GM23248 (cell line): ENCODE measurements around the gene FREY1. TPM values are rescaled to one million over a fixed set of nuclear protein-coding genes. Genes with fewer than 3 reads are reported as not detected.

Experiments
- DNase-seq: peaks from one replicate; pipeline ENCODE4 v3.0.0-alpha.2; 2015
- H2AFZ ChIP-seq: fragments of 200-600 bp; sonication (generic); 2 replicates; pipeline ENCODE4 v1.6.1; 2016; ENCODE audit warnings: antibody characterized with exemption
- H3F3A ChIP-seq: fragments of 200-600 bp; sonication (generic); 2 replicates; pipeline ENCODE4 v1.6.1; 2016; ENCODE audit warnings: mild to moderate bottlenecking, antibody characterized with exemption, mixed run types; ENCODE audit not compliant: insufficient read depth
- H3K27ac ChIP-seq: fragments of 200-600 bp; sonication (generic); 2 replicates; pipeline ENCODE4 v1.5.1; 2016; ENCODE audit warnings: mild to moderate bottlenecking
- H3K27me3 ChIP-seq: fragments of 200-600 bp; sonication (generic); replicated peaks from 2 replicates; pipeline ENCODE4 v1.6.1; 2016; ENCODE audit warnings: mild to moderate bottlenecking; ENCODE audit not compliant: insufficient read depth
- H3K36me3 ChIP-seq: fragments of 200-600 bp; sonication (generic); 2 replicates; pipeline ENCODE4 v1.6.1; 2016; ENCODE audit warnings: low read depth, mild to moderate bottlenecking
- H3K4me1 ChIP-seq: fragments of 200-600 bp; sonication (generic); 2 replicates; pipeline ENCODE4 v1.6.1; 2016; ENCODE audit warnings: mild to moderate bottlenecking; ENCODE audit not compliant: insufficient read depth
- H3K4me2 ChIP-seq: fragments of 200-600 bp; sonication (generic); one replicate; pipeline ENCODE4 v1.6.1; 2016; ENCODE audit warnings: mild to moderate bottlenecking; ENCODE audit not compliant: unreplicated experiment
- H3K4me3 ChIP-seq: fragments of 200-600 bp; sonication (generic); 2 replicates; pipeline ENCODE4 v1.5.1; 2016; ENCODE audit warnings: mild to moderate bottlenecking
- H3K79me2 ChIP-seq: fragments of 200-600 bp; sonication (generic); 2 replicates; pipeline ENCODE4 v1.6.1; 2016; ENCODE audit warnings: mild to moderate bottlenecking; ENCODE audit not compliant: insufficient read depth
- H3K9ac ChIP-seq: fragments of 200-600 bp; sonication (generic); 2 replicates; pipeline ENCODE4 v1.6.1; 2016; ENCODE audit warnings: mild to moderate bottlenecking
- H3K9me2 ChIP-seq: fragments of 200-600 bp; sonication (generic); 2 replicates; pipeline ENCODE4 v1.6.1; 2016; ENCODE audit warnings: mixed run types, mild to moderate bottlenecking, moderate library complexity; ENCODE audit not compliant: insufficient read depth
- H3K9me3 ChIP-seq: fragments of 200-600 bp; sonication (generic); one replicate; pipeline ENCODE4 v1.6.1; 2017; ENCODE audit warnings: low read depth
- H4K20me1 ChIP-seq: fragments of 200-600 bp; sonication (generic); 2 replicates; pipeline ENCODE4 v1.6.0; 2016; ENCODE audit not compliant: insufficient read depth
- EZH2 ChIP-seq: fragments of 200-600 bp; sonication (generic); IDR thresholded peaks from 2 replicates; pipeline ENCODE4 v1.6.1; 2018; ENCODE audit warnings: antibody characterized with exemption, mild to moderate bottlenecking; ENCODE audit not compliant: insufficient read depth, poor library complexity, severe bottlenecking
- EZH2phosphoT487 ChIP-seq: fragments of 200-600 bp; sonication (generic); IDR thresholded peaks from 2 replicates; pipeline ENCODE4 v1.6.1; 2018; ENCODE audit warnings: antibody characterized with exemption, moderate library complexity, mild to moderate bottlenecking, low read depth; ENCODE audit not compliant: insufficient read depth
- WGBS, 2 experiments: methylation state at CpG; one replicate each; pipeline ENCODE4 v1.1.6; 2015 to 2017; ENCODE audit warnings: low lambda C conversion rate in 2 of 2, low coverage in 1 of 2; ENCODE audit errors: missing lambda C conversion rate in 2 of 2; 5-methylcytosine and 5-hydroxymethylcytosine counted together
- in situ Hi-C: fragments of 300-500 bp; cut with MboI; formaldehyde crosslinking; loops from 2 replicates; pipeline ENCODE4 v1.15.0; 2020
- polyA plus RNA-seq: library from polyadenylated mRNA; unstranded; fragments of >200 nt; fragmentation: Nextera tagmentation; extraction: Ambion mirVana; gene quantifications from 2 replicates; pipeline ENCODE4 v1.2.1, GENCODE V29; 2016
- total RNA-seq: library from RNA; depleted of rRNA; stranded (reverse); fragments of >200 nt; shearing (Covaris generic); gene quantifications from 2 replicates; pipeline ENCODE4 v1.2.3, GENCODE V29; 2014

FREY1 gene
- total and polyA plus RNA-seq, 2 experiments from 2014 or later = not detected

- Histone ChIP-seq H3K4me3 (no peak overlapping the region), H4K20me1 (no peaks in the 10 kb centered on the region), H3K9me2 (no peaks in the 10 kb centered on the region), H3K4me1 (no peaks in the 10 kb centered on the region), H3K36me3 (no peaks in the 10 kb centered on the region), H3K9ac (no peak overlapping the region), H3K9me3 (no peaks in the 10 kb centered on the region), H3K4me2 (no peak overlapping the region), H3K79me2 (no peaks in the 10 kb centered on the region), H3K27me3 (no peaks in the 10 kb centered on the region), H3K27ac (no peak overlapping the region), H3F3A (no peaks in the 10 kb centered on the region), H2AFZ (no peak overlapping the region)
- 65 to 72% methylated on average over 10 of the region's 10 CpGs for WGBS, 2 experiments
- no peak for TF ChIP-seq EZH2
- TF ChIP-seq EZH2phosphoT487 = no peak
- in situ Hi-C loops = no loop called here
- DNase-seq = no peak
Observed at GRCh38 chr11:45887587-45887986, 19.5 kb downstream of the FREY1 start.

GRCh38 chr11:45886816-45887520, 20.1 kb downstream of the FREY1 start:
- Histone ChIP-seq H3K9me2 (no peaks in the 10 kb centered on the region), H4K20me1 (no peaks in the 10 kb centered on the region), H3K9me3 (no peaks in the 10 kb centered on the region), H3K9ac (no peak overlapping the region), H3K4me2 (no peak overlapping the region), H3K4me1 (no peaks in the 10 kb centered on the region), H3K79me2 (no peaks in the 10 kb centered on the region), H3K27me3 (no peaks in the 10 kb centered on the region), H3K27ac (no peak overlapping the region), H3F3A (no peaks in the 10 kb centered on the region), H3K36me3 (no peaks in the 10 kb centered on the region), H2AFZ (no peak overlapping the region), H3K4me3 (no peak overlapping the region)
- TF ChIP-seq EZH2phosphoT487 = no peak
- TF ChIP-seq EZH2 = no peak
- WGBS, 2 experiments = 62 to 79% methylated on average over 4 of the region's 4 CpGs
- DNase-seq = no peak
- in situ Hi-C loops = no loop called here

GRCh38 chr11:45885921-45886721, 20.9 kb downstream of the FREY1 start:
- H3K4me1 ChIP-seq = no peaks in the 10 kb centered on the region
- H3K79me2 ChIP-seq = no peaks in the 10 kb centered on the region
- no peak overlapping the region for H3K27ac ChIP-seq
- H4K20me1 ChIP-seq = no peaks in the 10 kb centered on the region
- DNase-seq = no peak
- H2AFZ ChIP-seq = peak overlapping the region; percentile 39; the same call in 1 of the 2 replicates
- H3K9me3 ChIP-seq = no peaks in the 10 kb centered on the region
- in situ Hi-C loops = no loop called here
- no peak overlapping the region for H3K9ac ChIP-seq
- 16 to 20% methylated on average over 30 to 43 of the region's 43 CpGs for WGBS, 2 experiments
- peak overlapping the region; percentile 68 for H3K4me3 ChIP-seq
- H3K36me3 ChIP-seq = no peaks in the 10 kb centered on the region
- H3F3A ChIP-seq = no peaks in the 10 kb centered on the region
- H3K4me2 ChIP-seq = peak overlapping the region; percentile 76
- no peaks in the 10 kb centered on the region for H3K27me3 ChIP-seq
- no peaks in the 10 kb centered on the region for H3K9me2 ChIP-seq
- TF ChIP-seq EZH2phosphoT487 (no peak), EZH2 (no peak)

- H3K4me1 ChIP-seq = 0 out of 2 replicates have a peak, but pooled peaks cover 1% of the 10 kb centered on the region
- no peaks in the 10 kb centered on the region for H3K36me3 ChIP-seq
- H3K9ac ChIP-seq = no peak within 1 kb of the TSS
- 4 to 6% methylated on average over 31 to 44 of the region's 73 CpGs for WGBS, 2 experiments
- peak within 1 kb of the TSS; percentile 76 for H3K4me2 ChIP-seq
- DNase-seq = peak; percentile 64
- no peaks in the 10 kb centered on the region for H3K27me3 ChIP-seq
- H3K9me2 ChIP-seq = no peaks in the 10 kb centered on the region
- H3F3A ChIP-seq = no peaks in the 10 kb centered on the region
- no peaks in the 10 kb centered on the region for H3K9me3 ChIP-seq
- peak within 1 kb of the TSS; percentile 68 for H3K4me3 ChIP-seq
- H3K27ac ChIP-seq = no peak within 1 kb of the TSS
- no peaks in the 10 kb centered on the region for H4K20me1 ChIP-seq
- in situ Hi-C loops = no loop called here
- no peaks in the 10 kb centered on the region for H3K79me2 ChIP-seq
- TF ChIP-seq EZH2 (no peak), EZH2phosphoT487 (no peak)
- H2AFZ ChIP-seq = peak within 1 kb of the TSS; percentile 39; the same call in 1 of the 2 replicates
Observed at GRCh38 chr11:45885274-45885920, 21.7 kb downstream of the FREY1 start, which contains the start of gene MAPK8IP1. Gene MAPK8IP1, plus strand, starts transcription at chr11:45885651. Its CDS starts 170 bp downstream, at chr11:45885821.
